ENCODE measurements around the gene ST14.
"Not testable (repeated sequence)": the region's sequence is repeated elsewhere in the genome, so short reads cannot be mapped to it uniquely, and the experiment has no call there.

GRCh38 chr11:130193551-130193950 is 34.0 kb downstream of the ST14 start:
- not testable (repeated sequence) for TF ChIP-seq SPI1 (IDR thresholded peaks at IDR 0.05; ENCODE audit: borderline replicate concordance, low read depth); CTCF (IDR thresholded peaks at IDR 0.05; ENCODE audit: insufficient read depth, low read length); POLR2AphosphoS5 (IDR thresholded peaks at IDR 0.05; ENCODE audit: low read depth)
